HG03565 (cell line): ENCODE data around the gene SLC13A2.

Experiments used
- ATAC-seq: cut with Tn5 transposase; IDR thresholded peaks from one replicate; pipeline ENCODE4 v1.9.1; 2021; ENCODE audit warnings: mild to moderate bottlenecking, moderate library complexity; ENCODE audit not compliant: unreplicated experiment

Gene SLC13A2

GRCh38 chr17:28533091-28533807, 59.8 kb downstream of the SLC13A2 start:
- ATAC-seq = no peak

DNA sequence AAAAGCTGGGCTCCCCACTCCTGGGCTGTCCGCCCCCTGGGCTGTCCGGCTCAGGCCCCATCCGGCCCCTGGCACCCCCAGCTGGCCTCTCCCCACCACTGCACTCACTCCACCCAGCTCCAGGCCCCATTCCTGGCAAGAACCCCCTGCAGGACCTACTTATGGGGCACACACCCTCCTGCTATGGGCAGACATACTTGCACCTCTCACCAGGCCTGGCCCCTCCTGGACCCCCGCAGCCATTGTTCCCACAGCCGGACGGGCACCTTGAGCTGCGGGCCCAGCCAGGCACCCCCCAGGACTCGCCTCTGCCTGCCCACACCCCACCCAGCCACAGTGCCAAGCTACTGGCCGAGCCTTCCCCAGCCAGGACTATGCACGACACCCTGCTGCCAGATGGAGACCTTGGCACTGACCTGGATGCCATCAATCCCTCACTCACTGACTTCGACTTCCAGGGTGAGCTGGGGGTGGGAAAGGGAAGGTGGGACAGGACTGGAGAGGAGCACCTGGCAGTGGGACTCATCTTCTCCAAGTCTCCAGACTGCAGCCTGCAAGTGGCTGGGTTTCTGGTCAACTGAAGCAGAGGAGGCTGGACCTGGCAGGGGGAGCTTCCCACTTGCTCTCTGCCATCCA, 61.4 kb downstream of the SLC13A2 start:
- ATAC-seq = no peak

- ATAC-seq = no peak
Measured at GRCh38 chr17:28536532-28537218, 63.2 kb downstream of the SLC13A2 start.

GRCh38 chr17:28537219-28537610, 63.8 kb downstream of the SLC13A2 start:
- no peak for ATAC-seq

DNA sequence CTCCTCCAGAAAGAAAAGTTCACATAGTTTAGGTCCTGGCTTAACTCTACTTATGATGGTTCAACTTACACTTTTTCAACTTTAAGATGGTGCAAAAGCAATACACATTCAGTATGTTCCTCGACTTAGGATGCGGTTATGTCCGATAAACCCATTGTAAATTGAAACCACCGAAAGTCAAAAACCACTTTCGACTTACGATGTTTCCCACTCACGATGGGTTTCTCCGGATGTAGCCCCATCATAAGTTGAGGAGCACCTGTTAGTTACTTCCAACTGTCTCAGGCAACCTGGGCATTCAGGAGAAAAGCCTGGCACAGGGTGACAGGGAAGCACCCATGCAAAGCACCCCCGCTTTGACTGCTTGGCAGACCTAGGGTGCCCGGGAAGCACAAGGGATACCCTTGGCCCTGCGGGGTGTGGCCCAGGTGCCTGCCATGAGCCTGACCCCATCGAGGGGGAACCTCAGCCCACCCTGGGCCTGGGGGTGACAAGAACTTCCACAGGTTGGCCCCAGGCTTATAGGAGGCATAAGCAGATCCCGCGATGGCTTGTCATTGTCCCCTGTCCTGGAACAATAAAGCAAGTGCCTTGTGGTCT, 65.0 kb downstream of the SLC13A2 start:
- no peak for ATAC-seq

DNA sequence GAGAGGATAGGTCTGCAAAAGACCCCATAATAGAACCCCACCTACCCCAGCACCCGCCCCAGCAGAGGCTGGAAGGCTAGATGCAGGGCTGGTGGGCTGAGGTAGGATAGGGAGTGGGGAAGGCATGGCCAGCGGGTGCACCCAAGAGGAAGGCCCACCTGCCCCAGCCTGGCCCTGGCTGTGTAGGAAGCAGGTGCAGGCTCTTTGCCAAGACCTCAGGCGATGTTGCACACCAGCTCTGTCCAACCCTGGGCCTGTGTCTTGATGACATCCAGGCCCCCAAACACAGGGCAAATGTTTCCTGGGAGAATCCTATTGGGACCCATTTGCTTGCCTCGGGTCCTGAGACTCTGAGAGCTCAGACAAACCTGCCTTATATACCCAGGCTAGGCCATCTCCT, 66.8 kb downstream of the SLC13A2 start:
- ATAC-seq = no peak

DNA sequence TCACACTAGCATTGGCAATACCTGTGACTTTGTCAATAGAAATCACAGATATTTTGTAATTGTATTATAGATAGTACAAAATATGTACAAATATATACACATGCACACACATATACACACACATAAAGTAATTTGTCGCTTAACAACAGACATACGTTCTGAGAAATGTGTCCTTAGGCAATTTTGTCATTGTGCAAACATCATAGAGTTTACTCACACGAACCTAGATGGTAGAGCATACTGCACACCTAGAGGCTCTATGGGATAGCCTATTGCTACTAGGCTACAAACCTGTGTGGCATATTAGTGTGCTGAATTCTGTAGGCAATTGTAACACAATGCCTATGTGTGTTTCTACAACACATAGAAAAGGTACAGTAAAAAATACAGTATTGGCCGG, 68.0 kb downstream of the SLC13A2 start:
- no peak for ATAC-seq

- no peak for ATAC-seq
Measured at GRCh38 chr17:28544402-28545140, 71.1 kb downstream of the SLC13A2 start.

- ATAC-seq = no peak
Measured at GRCh38 chr17:28545141-28545503, 71.7 kb downstream of the SLC13A2 start.

DNA sequence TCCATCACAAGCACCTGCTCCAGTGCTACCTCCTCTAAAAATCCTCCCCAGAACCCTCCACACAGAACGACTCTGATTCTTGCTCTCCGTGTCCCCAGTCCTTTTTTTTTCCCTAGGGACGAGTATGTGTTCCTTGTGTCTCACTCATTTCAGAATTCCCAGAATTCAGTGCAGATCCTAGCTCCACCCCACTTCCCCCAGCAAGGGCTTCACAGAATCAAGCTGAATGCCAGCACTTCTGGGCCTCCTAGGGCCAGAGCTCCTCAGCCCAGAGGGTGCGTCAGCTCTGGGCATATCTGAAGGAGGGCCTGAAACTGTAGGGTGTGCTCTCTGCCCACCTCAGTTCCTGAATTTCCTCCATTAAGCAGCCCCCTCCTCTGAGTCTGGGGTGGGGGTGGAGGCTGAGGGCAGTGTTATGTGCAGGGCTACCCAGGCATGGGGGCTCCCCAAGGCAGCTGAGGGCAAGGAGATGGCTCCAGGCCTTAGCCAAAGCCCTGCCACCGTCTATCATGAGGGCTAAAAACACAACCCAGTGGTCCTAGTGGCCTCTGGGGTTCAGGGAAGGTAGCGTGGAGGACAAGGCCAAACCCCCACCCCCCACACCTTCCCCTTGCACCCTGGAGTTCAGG, 72.5 kb downstream of the SLC13A2 start:
- no peak for ATAC-seq

DNA sequence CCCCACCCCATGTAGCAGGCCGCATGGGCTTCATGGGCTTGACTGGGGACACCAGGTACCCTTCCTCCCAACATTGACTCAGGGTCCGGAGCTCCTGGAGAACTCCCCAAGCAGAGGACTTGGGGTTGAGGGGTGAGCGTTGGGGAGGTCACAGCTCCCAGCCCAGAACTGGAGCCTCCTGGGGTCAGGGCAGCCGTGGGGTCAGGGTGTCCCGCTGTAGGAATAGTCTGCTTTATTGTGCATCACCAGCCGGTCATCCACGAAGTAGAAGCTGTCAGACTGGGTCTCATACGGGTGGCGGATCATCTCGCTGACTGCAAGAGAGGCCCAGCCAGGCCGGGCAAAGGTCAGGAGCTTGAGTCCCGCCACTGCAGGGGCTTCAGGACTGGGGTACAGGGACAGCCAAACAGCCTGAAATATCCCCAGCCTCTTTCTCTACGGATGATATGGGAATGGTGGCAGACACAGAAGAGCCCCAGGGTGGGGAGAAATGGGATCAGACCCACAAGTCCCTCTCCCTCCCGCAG, 73.7 kb downstream of the SLC13A2 start:
- ATAC-seq = no peak
